Psoas muscle (tissue), 8 donors: ENCODE data around the gene PKD1. TPM values are rescaled to one million over a fixed set of nuclear protein-coding genes. Genes with fewer than 3 reads are reported as not detected.

Source experiments
- ATAC-seq, 4 donors: fragments of 200-7000 bp; cut with Tn5 transposase; one replicate each; pipeline ENCODE4 v1.9.1; 2020; ENCODE audit warnings: moderate library complexity in 3 of 4, mild to moderate bottlenecking in 2 of 4
- DNase-seq, 2 donors: peaks; one replicate each; pipeline ENCODE4 v3.0.0-alpha.2; 2020
- H3K27ac ChIP-seq: fragments of 200-600 bp; one replicate; pipeline ENCODE4 v1.8.0; 2022
- H3K27me3 ChIP-seq, 3 donors: fragments of 200-600 bp in 1 of 3; one replicate each; pipeline versions ENCODE4 v1.6.1 to v1.8.0; 2013 to 2022; ENCODE audit warnings: low read length in 2 of 3, mild to moderate bottlenecking in 2 of 3, moderate library complexity in 1 of 3; ENCODE audit not compliant: insufficient read depth in 3 of 3
- H3K36me3 ChIP-seq, 2 donors: fragments of 200-600 bp in 1 of 2; one replicate each; pipeline versions ENCODE4 v1.6.1 to v1.8.0; 2013 to 2022; ENCODE audit warnings: low read depth in 1 of 2, mild to moderate bottlenecking in 1 of 2, moderate library complexity in 1 of 2; ENCODE audit not compliant: insufficient read depth in 1 of 2
- H3K4me1 ChIP-seq: fragments of 200-600 bp; one replicate; pipeline ENCODE4 v1.8.0; 2022
- H3K4me3 ChIP-seq: fragments of 200-600 bp; one replicate; pipeline ENCODE4 v1.8.0; 2022; ENCODE audit warnings: mild to moderate bottlenecking
- H3K9me3 ChIP-seq: fragments of 200-600 bp; one replicate; pipeline ENCODE4 v1.8.0; 2022
- CTCF ChIP-seq: fragments of 200-600 bp; IDR thresholded peaks from one replicate; pipeline ENCODE4 v1.8.0; 2022; ENCODE audit warnings: antibody characterized with exemption
- WGBS, 3 donors: extraction: QIAGEN DNeasy Blood & Tissue Kit; methylation state at CpG; one replicate each; pipeline versions ENCODE4 v1.1.6 to v1.1.7; 2013; 5-methylcytosine and 5-hydroxymethylcytosine counted together
- intact Hi-C, 2 donors: fragments of 100-400 bp; cut with DNase I; formaldehyde crosslinking; loops; one replicate each; pipeline versions ENCODE4 v1.11.0 to v1.14.2; 2022
- polyA plus RNA-seq, 3 donors: library from polyadenylated mRNA; stranded (reverse); fragments of 200-250 nt; gene quantifications; one replicate each; pipeline ENCODE4 v1.2.3, GENCODE V29; 2013
- total RNA-seq, 4 donors: library from RNA; stranded (reverse); fragmentation: NEBNext Ultra II Directional in 2 of 4; extraction: Animal tissue kit (Norgen Biotek cat#: 25700) in 2 of 4; gene quantifications; one replicate each; pipeline versions ENCODE4 v1.2.1 to v1.2.4, GENCODE V29; 2021 to 2023
- donor health status: healthy with polysubstance abuse.
- donor health status: DM: no; HTN: no; CAD: no; lungs with moderate emphysema.
- donor health status: Bipolar disorder and iron deficiency.
- donor health status: healthy.
- donor health status: DM: yes; HTN: yes; CAD: no.
- donor health status: DM: no; HTN: no; CAD: no.
- donor health status: DM: no; HTN: no; CAD: no.
- donor health status: DM: yes; HTN: yes; CAD: no.

PKD1 gene
- total and polyA plus RNA-seq, 7 donors, result 33.9 to 123 (median 74.1) TPM

GRCh38 chr16:2081201-2082084 lies 54.3 kb downstream of the PKD1 start:
- intact Hi-C loops, result no loop called here
- H3K27me3 ChIP-seq, result no peaks in the 10 kb centered on the region
- H3K27ac ChIP-seq, result no peak overlapping the region
- H3K4me3 ChIP-seq, result no peak overlapping the region
- DNase-seq (no peak), ATAC-seq (no peak)
- no peak for TF ChIP-seq CTCF
- peaks cover 0 to 99% of the 10 kb centered on the region in 2 donors for H3K36me3 ChIP-seq
- H3K4me1 ChIP-seq, result no peaks in the 10 kb centered on the region
- no peaks in the 10 kb centered on the region for H3K9me3 ChIP-seq
- WGBS, 3 donors, result 84 to 88% (median 85%) methylated on average over 35 of the region's 35 CpGs

GRCh38 chr16:2079991-2080390 lies 55.7 kb downstream of the PKD1 start:
- no peak for DNase-seq
- no peaks in the 10 kb centered on the region for H3K4me1 ChIP-seq
- intact Hi-C loops, result no loop called here
- H3K4me3 ChIP-seq, result no peak overlapping the region
- no peak overlapping the region for H3K27ac ChIP-seq
- H3K36me3 ChIP-seq, result peaks cover 0 to 99% of the 10 kb centered on the region in 2 donors
- H3K9me3 ChIP-seq, result no peaks in the 10 kb centered on the region
- ATAC-seq, result no peak
- WGBS, 3 donors, result 85 to 92% (median 91%) methylated on average over 16 of the region's 16 CpGs
- no peak for TF ChIP-seq CTCF
- no peaks in the 10 kb centered on the region for H3K27me3 ChIP-seq

GRCh38 chr16:2079311-2079800 lies 56.3 kb downstream of the PKD1 start:
- no peak for DNase-seq
- 89 to 92% (median 92%) methylated on average over 30 of the region's 30 CpGs for WGBS, 3 donors
- ATAC-seq, result no peak
- no peaks in the 10 kb centered on the region for H3K9me3 ChIP-seq
- H3K4me3 ChIP-seq, result no peak overlapping the region
- H3K4me1 ChIP-seq, result no peaks in the 10 kb centered on the region
- H3K27me3 ChIP-seq, result no peaks in the 10 kb centered on the region
- intact Hi-C loops, result no loop called here
- no peak overlapping the region for H3K27ac ChIP-seq
- no peak for TF ChIP-seq CTCF
- peaks cover 0 to 99% of the 10 kb centered on the region in 2 donors for H3K36me3 ChIP-seq

GRCh38 chr16:2078691-2079090 lies 57.0 kb downstream of the PKD1 start:
- intact Hi-C loops, result no loop called here
- TF ChIP-seq CTCF, result no peak
- ATAC-seq, result no peak
- H3K4me3 ChIP-seq, result no peak overlapping the region
- H3K36me3 ChIP-seq, result peaks cover 0 to 99% of the 10 kb centered on the region in 2 donors
- no peaks in the 10 kb centered on the region for H3K27me3 ChIP-seq
- H3K9me3 ChIP-seq, result no peaks in the 10 kb centered on the region
- 93 to 95% (median 94%) methylated on average over 23 of the region's 23 CpGs for WGBS, 3 donors
- no peak for DNase-seq
- no peaks in the 10 kb centered on the region for H3K4me1 ChIP-seq
- no peak overlapping the region for H3K27ac ChIP-seq
